HepG2 (cell line): ENCODE data around the gene SLC17A9. TPM values are rescaled to one million over a fixed set of nuclear protein-coding genes. Genes with fewer than 3 reads are reported as not detected.

Source experiments
- FLYWCH1 ChIP-seq: sonication (generic); formaldehyde crosslinking; IDR thresholded peaks from 2 replicates; pipeline ENCODE4 v1.8.1; 2023; ENCODE audit warnings: mild to moderate bottlenecking, missing genetic modification reagents
- HMGXB4 ChIP-seq, 2 experiments: sonication (generic) in 1 of 2; formaldehyde crosslinking in 1 of 2; IDR thresholded peaks; 2 replicates each; pipeline versions ENCODE4 v1.4.0 to v1.6.1; 2018 to 2020; ENCODE audit warnings: missing genetic modification reagents in 2 of 2, borderline replicate concordance in 1 of 2, low read depth in 1 of 2, mild to moderate bottlenecking in 1 of 2, missing biosample characterization in 1 of 2
- JARID2 ChIP-seq: sonication (generic); formaldehyde crosslinking; IDR thresholded peaks from 2 replicates; pipeline ENCODE4 v1.8.1; 2023; ENCODE audit warnings: missing genetic modification reagents, inconsistent platforms; ENCODE audit not compliant: insufficient replicate concordance
- LBX2 ChIP-seq: sonication (generic); formaldehyde crosslinking; IDR thresholded peaks from 2 replicates; pipeline ENCODE4 v1.5.0; 2020; ENCODE audit warnings: missing genetic modification reagents, mild to moderate bottlenecking, borderline replicate concordance
- MED1 ChIP-seq: sonication (generic); formaldehyde crosslinking; IDR thresholded peaks from 2 replicates; pipeline ENCODE4 v1.4.0; 2020; ENCODE audit warnings: missing genetic modification reagents
- PRDM4 ChIP-seq: sonication (generic); formaldehyde crosslinking; IDR thresholded peaks from 2 replicates; pipeline ENCODE4 v1.9.0; 2021; ENCODE audit warnings: missing genetic modification reagents, borderline replicate concordance
- RBM39 ChIP-seq: fragments of 200-400 bp; formaldehyde crosslinking; IDR thresholded peaks from one replicate; pipeline ENCODE4 v1.6.1; 2018; ENCODE audit warnings: antibody characterized with exemption, mild to moderate bottlenecking, low read depth, low read length; ENCODE audit not compliant: poor library complexity, severe bottlenecking
- SKI ChIP-seq: fragments of 450-650 bp; IDR thresholded peaks from one replicate; pipeline ENCODE4 v1.6.1; 2018; ENCODE audit warnings: mild to moderate bottlenecking; ENCODE audit not compliant: partially characterized antibody
- SP1 ChIP-seq, 2 experiments: fragments of 450-650 bp in 1 of 2; sonication (generic) in 1 of 2; formaldehyde crosslinking in 1 of 2; IDR thresholded peaks; 2 replicates each; pipeline versions ENCODE4 v1.4.0 to v1.6.1; 2016 to 2020; ENCODE audit warnings: missing genetic modification reagents in 1 of 2
- ZEB1 ChIP-seq: IDR thresholded peaks from 2 replicates; pipeline ENCODE4 v1.6.1; 2012; ENCODE audit warnings: mild to moderate bottlenecking, low read depth, inconsistent platforms; ENCODE audit not compliant: insufficient replicate concordance
- ZNF124 ChIP-seq: sonication (generic); formaldehyde crosslinking; IDR thresholded peaks from 2 replicates; pipeline ENCODE4 v1.4.0; 2020; ENCODE audit warnings: missing genetic modification reagents
- ZNF24 ChIP-seq: fragments of 450-650 bp; IDR thresholded peaks from 2 replicates; pipeline ENCODE4 v1.6.1; 2017; ENCODE audit warnings: antibody characterized with exemption, mild to moderate bottlenecking
- ZNF280B ChIP-seq: sonication (generic); formaldehyde crosslinking; IDR thresholded peaks from 2 replicates; pipeline ENCODE4 v1.5.0; 2020; ENCODE audit warnings: missing genetic modification reagents, mild to moderate bottlenecking, borderline replicate concordance
- ZNF737 ChIP-seq: sonication (generic); formaldehyde crosslinking; IDR thresholded peaks from 2 replicates; pipeline ENCODE4 v1.5.0; 2020; ENCODE audit warnings: missing genetic modification reagents, mild to moderate bottlenecking, borderline replicate concordance
- ZSCAN29 ChIP-seq: sonication (generic); formaldehyde crosslinking; conservative IDR thresholded peaks from 2 replicates; pipeline ENCODE4 v1.4.0; 2020; ENCODE audit warnings: mild to moderate bottlenecking, missing genetic modification reagents
- polyA plus RNA-seq, 8 experiments: library from polyadenylated mRNA; depleted of rRNA in 3 of 8; stranded (reverse) in 7 of 8; unstranded in 1 of 8; fragments of >200 nt; fragmentation: Illumina TruSeq in 4 of 8; extraction: Trizol in 4 of 8; gene quantifications; 2 replicates each; pipeline versions ENCODE4 v1.2.1 to v1.2.3, GENCODE V29; 2011 to 2016; ENCODE audit warnings: low read depth in 4 of 8, missing spikeins in 1 of 8, mixed read lengths in 1 of 8; ENCODE audit not compliant: insufficient read depth in 1 of 8
- total RNA-seq, 5 experiments: library from RNA; depleted of rRNA; stranded (reverse); fragments of >200 nt; fragmentation: Illumina TruSeq; extraction: Trizol; gene quantifications; 2 replicates each; pipeline ENCODE4 v1.2.3, GENCODE V29; 2016; ENCODE audit warnings: low read depth in 1 of 5
- TF ChIP-seq, protein P1 (sequence below): sonication (generic); formaldehyde crosslinking; IDR thresholded peaks from 2 replicates; pipeline ENCODE4 v1.5.0; 2020; ENCODE audit warnings: missing genetic modification reagents, mild to moderate bottlenecking, borderline replicate concordance
- TF ChIP-seq, protein P2 (sequence below): sonication (generic); formaldehyde crosslinking; IDR thresholded peaks from 2 replicates; pipeline ENCODE4 v1.4.0; 2020; ENCODE audit warnings: mild to moderate bottlenecking, low read depth, missing genetic modification reagents

SLC17A9 gene
- total and polyA plus RNA-seq, 2 of the 13 experiments (the other 11 are each of a cell fraction or from before 2014, with no cell fraction given), result 110 to 191 TPM

GRCh38 chr20:62926229-62927127 lies 26.0 kb upstream of the SLC17A9 start, which contains the start of gene DIDO1 (continued):
- TF ChIP-seq JARID2 (CRISPR knock-in tag) (no peak), PRDM4 (CRISPR knock-in tag) (peak; percentile 56; the same call in 1 of the 2 replicates), LBX2 (CRISPR knock-in tag) (no peak; the same call in 1 of the 2 replicates), FLYWCH1 (CRISPR knock-in tag) (no peak), SKI (peak; percentile 85), ZNF124 (CRISPR knock-in tag) (peak; percentile 68; the same call in 1 of the 2 replicates), ZNF280B (peak; percentile 80; the same call in 1 of the 2 replicates), ZNF737 (CRISPR knock-in tag) (no peak), HMGXB4 (CRISPR knock-in tag; IDR thresholded peaks at IDR 0.05; ENCODE audit: borderline replicate concordance in 1 of 2, low read depth in 1 of 2) (peak; percentile 98), ZEB1 (no peak), ZSCAN29 (CRISPR knock-in tag) (no peak), SP1 (IDR thresholded peaks at IDR 0.05) (no peak), SP1 (CRISPR knock-in tag; IDR thresholded peaks at IDR 0.05) (peak; percentile 82), RBM39 (peak; percentile 97), ZNF24 (peak; percentile 61; the same call in 1 of the 2 replicates), MED1 (peak; percentile 92)
- TF ChIP-seq, protein P1, sequence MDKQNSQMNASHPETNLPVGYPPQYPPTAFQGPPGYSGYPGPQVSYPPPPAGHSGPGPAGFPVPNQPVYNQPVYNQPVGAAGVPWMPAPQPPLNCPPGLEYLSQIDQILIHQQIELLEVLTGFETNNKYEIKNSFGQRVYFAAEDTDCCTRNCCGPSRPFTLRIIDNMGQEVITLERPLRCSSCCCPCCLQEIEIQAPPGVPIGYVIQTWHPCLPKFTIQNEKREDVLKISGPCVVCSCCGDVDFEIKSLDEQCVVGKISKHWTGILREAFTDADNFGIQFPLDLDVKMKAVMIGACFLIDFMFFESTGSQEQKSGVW (CRISPR knock-in tag), result peak; percentile 27; the same call in 1 of the 2 replicates
- TF ChIP-seq, protein P2, sequence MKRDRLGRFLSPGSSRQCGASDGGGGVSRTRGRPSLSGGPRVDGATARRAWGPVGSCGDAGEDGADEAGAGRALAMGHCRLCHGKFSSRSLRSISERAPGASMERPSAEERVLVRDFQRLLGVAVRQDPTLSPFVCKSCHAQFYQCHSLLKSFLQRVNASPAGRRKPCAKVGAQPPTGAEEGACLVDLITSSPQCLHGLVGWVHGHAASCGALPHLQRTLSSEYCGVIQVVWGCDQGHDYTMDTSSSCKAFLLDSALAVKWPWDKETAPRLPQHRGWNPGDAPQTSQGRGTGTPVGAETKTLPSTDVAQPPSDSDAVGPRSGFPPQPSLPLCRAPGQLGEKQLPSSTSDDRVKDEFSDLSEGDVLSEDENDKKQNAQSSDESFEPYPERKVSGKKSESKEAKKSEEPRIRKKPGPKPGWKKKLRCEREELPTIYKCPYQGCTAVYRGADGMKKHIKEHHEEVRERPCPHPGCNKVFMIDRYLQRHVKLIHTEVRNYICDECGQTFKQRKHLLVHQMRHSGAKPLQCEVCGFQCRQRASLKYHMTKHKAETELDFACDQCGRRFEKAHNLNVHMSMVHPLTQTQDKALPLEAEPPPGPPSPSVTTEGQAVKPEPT (CRISPR knock-in tag), result 0 out of 2 replicates have a peak, but pooled peaks have one; percentile 47
